Neutrophil (primary cell): Measurements from ENCODE around the gene GPN2.

Experiments
- H3K27ac ChIP-seq: fragments of 200-600 bp; sonication (generic); 2 replicates; pipeline ENCODE4 v1.5.1; 2016; ENCODE audit warnings: mild to moderate bottlenecking, moderate library complexity
- H3K27me3 ChIP-seq: fragments of 200-600 bp; sonication (generic); 2 replicates; pipeline ENCODE4 v1.6.0; 2016; ENCODE audit warnings: mild to moderate bottlenecking
- H3K36me3 ChIP-seq: fragments of 200-600 bp; sonication (generic); 2 replicates; pipeline ENCODE4 v1.5.1; 2017
- H3K4me1 ChIP-seq, 2 experiments: fragments of 200-600 bp in 1 of 2; sonication (generic) in 1 of 2; 1 replicate in 1 of 2; 2 replicates in 1 of 2; pipeline versions ENCODE4 v1.5.1 to v1.6.1; 2013 to 2016; ENCODE audit warnings: low read depth in 1 of 2, low read length in 1 of 2, mild to moderate bottlenecking in 1 of 2, moderate library complexity in 1 of 2; ENCODE audit not compliant: control insufficient read depth in 1 of 2, insufficient read depth in 1 of 2
- H3K4me3 ChIP-seq, 2 experiments: fragments of 200-600 bp in 1 of 2; sonication (generic) in 1 of 2; 1 replicate in 1 of 2; 2 replicates in 1 of 2; pipeline ENCODE4 v1.5.1; 2013 to 2016; ENCODE audit warnings: low read depth in 1 of 2, low read length in 1 of 2, mild to moderate bottlenecking in 1 of 2, moderate library complexity in 1 of 2
- H3K9me3 ChIP-seq: fragments of 200-600 bp; sonication (generic); 2 replicates; pipeline ENCODE4 v1.5.1; 2016
- CTCF ChIP-seq: fragments of 200-600 bp; sonication (generic); IDR thresholded peaks from 2 replicates; pipeline ENCODE4 v1.5.1; 2016; ENCODE audit warnings: antibody characterized with exemption

Gene GPN2

GRCh38 chr1:26915204-26915842, 25.2 kb upstream of the GPN2 start:
- Histone ChIP-seq H3K4me1 (no peaks in the 10 kb centered on the region), H3K27ac (no peak overlapping the region), H3K27me3 (no peaks in the 10 kb centered on the region), H3K9me3 (no peaks in the 10 kb centered on the region), H3K36me3 (no peaks in the 10 kb centered on the region), H3K4me3 (no peak overlapping the region)
- no peak for TF ChIP-seq CTCF

GRCh38 chr1:26913754-26914619, 23.9 kb upstream of the GPN2 start, which contains the start of gene NR0B2:
NR0B2 (minus strand) TSS chr1:26913975; CDS start chr1:26913940, 35 bp downstream.
- H3K9me3 ChIP-seq = no peaks in the 10 kb centered on the region
- no peak for TF ChIP-seq CTCF
- no peak within 1 kb of the TSS for H3K27ac ChIP-seq
- H3K4me3 ChIP-seq = no peak within 1 kb of the TSS
- no peaks in the 10 kb centered on the region for H3K36me3 ChIP-seq
- no peaks in the 10 kb centered on the region for H3K27me3 ChIP-seq
- H3K4me1 ChIP-seq = no peaks in the 10 kb centered on the region

- TF ChIP-seq CTCF = no peak
Measured at GRCh38 chr1:26913389-26913753, 23.3 kb upstream of the GPN2 start.

GRCh38 chr1:26912147-26912490, 22.0 kb upstream of the GPN2 start:
- Histone ChIP-seq H3K27ac (no peak overlapping the region), H3K27me3 (no peaks in the 10 kb centered on the region), H3K4me1 (no peaks in the 10 kb centered on the region), H3K9me3 (no peaks in the 10 kb centered on the region), H3K36me3 (no peaks in the 10 kb centered on the region), H3K4me3 (no peak overlapping the region)
- TF ChIP-seq CTCF = no peak

More at GRCh38 chr1:26913389-26913753, 23.3 kb upstream of the GPN2 start:
- H3K9me3 ChIP-seq = no peaks in the 10 kb centered on the region
- no peaks in the 10 kb centered on the region for H3K27me3 ChIP-seq
- no peaks in the 10 kb centered on the region for H3K4me1 ChIP-seq
- no peak overlapping the region for H3K27ac ChIP-seq
- H3K4me3 ChIP-seq = no peak overlapping the region
- no peaks in the 10 kb centered on the region for H3K36me3 ChIP-seq

- no peak for TF ChIP-seq CTCF
- no peaks in the 10 kb centered on the region for H3K27me3 ChIP-seq
- H3K4me3 ChIP-seq = no peak overlapping the region
- no peaks in the 10 kb centered on the region for H3K4me1 ChIP-seq
- no peak overlapping the region for H3K27ac ChIP-seq
- H3K36me3 ChIP-seq = no peaks in the 10 kb centered on the region
- no peaks in the 10 kb centered on the region for H3K9me3 ChIP-seq
Measured at GRCh38 chr1:26911399-26912146, 21.5 kb upstream of the GPN2 start.
